ENCODE measurements around the gene PPP1R3F.
"Not testable (repeated sequence)": the region's sequence is repeated elsewhere in the genome, so short reads cannot be mapped to it uniquely, and the experiment has no call there.

PPP1R3F gene

GRCh38 chrX:49273181-49273727, 3.7 kb downstream of the PPP1R3F start:
- DNase-seq (ENCODE audit: low spot score), result no peak

GRCh38 chrX:49276207-49276606, 6.6 kb downstream of the PPP1R3F start:
- DNase-seq (ENCODE audit: low spot score), result no peak

- DNase-seq (ENCODE audit: low spot score), result no peak
Observed at GRCh38 chrX:49276671-49277534, 7.3 kb downstream of the PPP1R3F start.

GRCh38 chrX:49277535-49277830, 7.9 kb downstream of the PPP1R3F start:
- no peak for DNase-seq (ENCODE audit: low spot score)

- no peak for DNase-seq (ENCODE audit: low spot score)
Observed at GRCh38 chrX:49278081-49278480, 8.5 kb downstream of the PPP1R3F start.

GRCh38 chrX:49282647-49283011, 13.0 kb downstream of the PPP1R3F start:
- DNase-seq (ENCODE audit: low spot score), result peak; percentile 40

- DNase-seq (ENCODE audit: low spot score), result no peak
Observed at GRCh38 chrX:49284212-49284611, 14.6 kb downstream of the PPP1R3F start.

GRCh38 chrX:49286136-49286535, 16.5 kb downstream of the PPP1R3F start:
- no peak for DNase-seq (ENCODE audit: low spot score)

GRCh38 chrX:49286581-49286980, 17.0 kb downstream of the PPP1R3F start:
- no peak for DNase-seq (ENCODE audit: low spot score)

GRCh38 chrX:49287665-49288064, 18.1 kb downstream of the PPP1R3F start:
- no peak for DNase-seq (ENCODE audit: low spot score)

- no peak for DNase-seq (ENCODE audit: low spot score)
Observed at GRCh38 chrX:49290215-49290614, 20.6 kb downstream of the PPP1R3F start.

GRCh38 chrX:49291615-49292337, 22.2 kb downstream of the PPP1R3F start:
- DNase-seq (ENCODE audit: low spot score), result peak; percentile 46

- DNase-seq (ENCODE audit: low spot score), result no peak
Observed at GRCh38 chrX:49292400-49293362, 23.1 kb downstream of the PPP1R3F start.

- not testable (repeated sequence) for DNase-seq (ENCODE audit: low spot score)
Observed at GRCh38 chrX:49299293-49299692, 29.7 kb downstream of the PPP1R3F start.

GRCh38 chrX:49300703-49301102, 31.1 kb downstream of the PPP1R3F start:
- DNase-seq (ENCODE audit: low spot score), result no peak

GRCh38 chrX:49303346-49303745, 33.8 kb downstream of the PPP1R3F start, which contains the start of gene GAGE10:
TSS of gene GAGE10 (plus strand) at chrX:49303646. CDS start at chrX:49304860, 1,214 bp downstream.
- DNase-seq (ENCODE audit: low spot score), result no peak

GRCh38 chrX:49307775-49308174, 38.2 kb downstream of the PPP1R3F start:
- not testable (repeated sequence) for DNase-seq (ENCODE audit: low spot score)

GRCh38 chrX:49308604-49309269, 39.1 kb downstream of the PPP1R3F start:
- no peak for DNase-seq (ENCODE audit: low spot score)

- no peak for DNase-seq (ENCODE audit: low spot score)
Observed at GRCh38 chrX:49309401-49309981, 39.9 kb downstream of the PPP1R3F start.

- no peak for DNase-seq (ENCODE audit: low spot score)
Observed at GRCh38 chrX:49310371-49310770, 40.8 kb downstream of the PPP1R3F start.

- DNase-seq (ENCODE audit: low spot score), result no peak
Observed at GRCh38 chrX:49312176-49312575, 42.6 kb downstream of the PPP1R3F start.

Measured in Ammon's horn (tissue), 1 donor.